Fibroblast of skin of abdomen (primary cell): ENCODE measurements around the gene CDC34.

Experiments
- DNase-seq: peaks from one replicate; pipeline ENCODE4 v3.0.0-alpha.2; 2013

CDC34 gene

GRCh38 chr19:589693-590395 is 58.3 kb downstream of the CDC34 start, which contains the start of gene HCN2:
Gene HCN2 (plus strand): TSS chr19:589881. CDS start chr19:589946, 65 bp downstream.
- no peak for DNase-seq

- peak; percentile 35 for DNase-seq
Observed at GRCh38 chr19:590396-590745, 58.8 kb downstream of the CDC34 start.

- no peak for DNase-seq
Observed at GRCh38 chr19:590750-591098, 59.2 kb downstream of the CDC34 start.

GRCh38 chr19:591099-591958 is 59.8 kb downstream of the CDC34 start:
- no peak for DNase-seq
